Hepatocyte (in vitro differentiated cells): ENCODE results near the gene TLR2.

ENCODE experiments used
- EZH2phosphoT487 ChIP-seq: fragments of 200-600 bp; sonication (generic); IDR thresholded peaks from one replicate; pipeline ENCODE4 v1.6.1; 2018; ENCODE audit warnings: antibody characterized with exemption, mild to moderate bottlenecking, low read depth, moderate library complexity; ENCODE audit not compliant: unreplicated experiment, severe bottlenecking
- TF ChIP-seq, protein P1 (sequence below): fragments of 200-600 bp; sonication (generic); IDR thresholded peaks from 2 replicates; pipeline ENCODE4 v1.5.1; 2016; ENCODE audit warnings: antibody characterized with exemption, mild to moderate bottlenecking; ENCODE audit not compliant: poor library complexity

DNA sequence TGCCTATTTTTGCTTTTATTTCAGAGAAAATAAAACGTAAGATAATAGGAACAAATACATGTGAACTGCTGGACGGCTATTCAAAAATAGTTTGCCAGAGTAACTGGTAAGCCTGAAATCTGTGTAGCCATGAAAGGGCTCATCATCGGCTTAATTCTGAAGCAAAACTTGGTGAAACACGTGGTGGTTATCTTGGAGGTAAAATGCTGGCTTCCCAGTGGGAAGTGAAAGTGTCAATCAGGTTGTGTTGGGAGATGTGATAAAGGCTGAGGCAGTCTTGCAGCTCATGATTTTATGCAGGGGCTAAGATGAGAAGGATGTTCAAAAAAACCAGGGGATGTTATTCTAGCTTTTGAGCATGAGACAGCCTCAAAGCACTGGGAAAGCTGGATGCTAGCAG, 36.1 kb upstream of the TLR2 start:
- TF ChIP-seq, protein P1, sequence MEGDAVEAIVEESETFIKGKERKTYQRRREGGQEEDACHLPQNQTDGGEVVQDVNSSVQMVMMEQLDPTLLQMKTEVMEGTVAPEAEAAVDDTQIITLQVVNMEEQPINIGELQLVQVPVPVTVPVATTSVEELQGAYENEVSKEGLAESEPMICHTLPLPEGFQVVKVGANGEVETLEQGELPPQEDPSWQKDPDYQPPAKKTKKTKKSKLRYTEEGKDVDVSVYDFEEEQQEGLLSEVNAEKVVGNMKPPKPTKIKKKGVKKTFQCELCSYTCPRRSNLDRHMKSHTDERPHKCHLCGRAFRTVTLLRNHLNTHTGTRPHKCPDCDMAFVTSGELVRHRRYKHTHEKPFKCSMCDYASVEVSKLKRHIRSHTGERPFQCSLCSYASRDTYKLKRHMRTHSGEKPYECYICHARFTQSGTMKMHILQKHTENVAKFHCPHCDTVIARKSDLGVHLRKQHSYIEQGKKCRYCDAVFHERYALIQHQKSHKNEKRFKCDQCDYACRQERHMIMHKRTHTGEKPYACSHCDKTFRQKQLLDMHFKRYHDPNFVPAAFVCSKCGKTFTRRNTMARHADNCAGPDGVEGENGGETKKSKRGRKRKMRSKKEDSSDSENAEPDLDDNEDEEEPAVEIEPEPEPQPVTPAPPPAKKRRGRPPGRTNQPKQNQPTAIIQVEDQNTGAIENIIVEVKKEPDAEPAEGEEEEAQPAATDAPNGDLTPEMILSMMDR: no peak
- no peak for TF ChIP-seq EZH2phosphoT487
